ENCODE results near the gene WDFY1. TPM values are rescaled to one million over a fixed set of nuclear protein-coding genes. Genes with fewer than 3 reads are reported as not detected.

The WDFY1 gene
- total RNA-seq, 4 donors from 2014 or later, result 40.4 to 99.6 (median 71.6) TPM

DNA sequence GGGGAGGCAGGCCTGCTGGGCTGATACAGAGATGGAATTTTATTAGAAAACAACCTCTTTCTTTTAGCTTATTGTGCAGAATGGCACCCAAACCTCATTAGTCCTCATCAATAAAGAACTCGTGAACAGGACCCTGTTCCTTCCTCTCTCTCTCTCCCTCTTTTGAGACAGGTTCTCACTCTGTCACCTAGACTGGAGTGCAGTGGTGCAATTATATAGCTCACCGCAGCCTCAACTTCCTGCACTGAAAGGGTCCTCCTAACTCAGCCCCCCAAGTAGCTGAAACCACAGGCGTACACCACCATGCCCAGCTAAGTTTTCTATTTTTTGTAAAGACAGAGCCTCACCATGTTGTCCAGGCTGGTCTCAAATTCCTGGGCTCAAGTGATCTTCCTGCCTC lies 86.1 kb downstream of the WDFY1 start:
- no peak overlapping the region for H3K4me3 ChIP-seq
- in situ Hi-C loops (cut with MboI; ENCODE audit: low pct_ligation_motif_present in 1 of 4, low pct_unique_long_range_greater_than_20kb in 1 of 4, low sequenced_read_pairs in 3 of 4) (no loop called here), intact Hi-C loops (cut with DNase I; ENCODE audit: low total_unique reads) (no loop called here)
- no peak overlapping the region for H3K27ac ChIP-seq
- H3K9me3 ChIP-seq, result no peaks in the 10 kb centered on the region
- H3K4me1 ChIP-seq, result peaks cover 5 to 22% (median 13%) of the 10 kb centered on the region in 4 donors
- no peak for DNase-seq
- H3K27me3 ChIP-seq, result no peaks in the 10 kb centered on the region
- 87 to 91% methylated on average over 3 of the region's 3 CpGs for WGBS, 2 donors (ENCODE audit: low coverage in 1 of 2)
- H3K36me3 ChIP-seq, result no peaks in the 10 kb centered on the region
- TF ChIP-seq, protein P1, sequence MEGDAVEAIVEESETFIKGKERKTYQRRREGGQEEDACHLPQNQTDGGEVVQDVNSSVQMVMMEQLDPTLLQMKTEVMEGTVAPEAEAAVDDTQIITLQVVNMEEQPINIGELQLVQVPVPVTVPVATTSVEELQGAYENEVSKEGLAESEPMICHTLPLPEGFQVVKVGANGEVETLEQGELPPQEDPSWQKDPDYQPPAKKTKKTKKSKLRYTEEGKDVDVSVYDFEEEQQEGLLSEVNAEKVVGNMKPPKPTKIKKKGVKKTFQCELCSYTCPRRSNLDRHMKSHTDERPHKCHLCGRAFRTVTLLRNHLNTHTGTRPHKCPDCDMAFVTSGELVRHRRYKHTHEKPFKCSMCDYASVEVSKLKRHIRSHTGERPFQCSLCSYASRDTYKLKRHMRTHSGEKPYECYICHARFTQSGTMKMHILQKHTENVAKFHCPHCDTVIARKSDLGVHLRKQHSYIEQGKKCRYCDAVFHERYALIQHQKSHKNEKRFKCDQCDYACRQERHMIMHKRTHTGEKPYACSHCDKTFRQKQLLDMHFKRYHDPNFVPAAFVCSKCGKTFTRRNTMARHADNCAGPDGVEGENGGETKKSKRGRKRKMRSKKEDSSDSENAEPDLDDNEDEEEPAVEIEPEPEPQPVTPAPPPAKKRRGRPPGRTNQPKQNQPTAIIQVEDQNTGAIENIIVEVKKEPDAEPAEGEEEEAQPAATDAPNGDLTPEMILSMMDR (IDR thresholded peaks at IDR 0.05), result no peak
- TF ChIP-seq EP300 (IDR thresholded peaks at IDR 0.05; ENCODE audit: low read depth) (no peak), POLR2AphosphoS5 (IDR thresholded peaks at IDR 0.05) (no peak), POLR2A (IDR thresholded peaks at IDR 0.05) (no peak)

GRCh38 chr2:223856584-223856983 lies 88.6 kb downstream of the WDFY1 start:
- no peaks in the 10 kb centered on the region for H3K36me3 ChIP-seq
- WGBS, 2 donors (ENCODE audit: low coverage in 1 of 2), result 75% methylated on average over 5 of the region's 5 CpGs; no CpG with 5 or more reads in 1 of the 2 donors
- H3K4me1 ChIP-seq, result peaks cover 5 to 13% (median 9%) of the 10 kb centered on the region in 4 donors
- no peaks in the 10 kb centered on the region for H3K9me3 ChIP-seq
- intact Hi-C loops (cut with DNase I; ENCODE audit: low total_unique reads) (no loop called here), in situ Hi-C loops (cut with MboI; ENCODE audit: low pct_ligation_motif_present in 1 of 4, low pct_unique_long_range_greater_than_20kb in 1 of 4, low sequenced_read_pairs in 3 of 4) (no loop called here)
- no peaks in the 10 kb centered on the region for H3K27me3 ChIP-seq
- TF ChIP-seq POLR2A (IDR thresholded peaks at IDR 0.05), result no peak
- TF ChIP-seq POLR2AphosphoS5 (IDR thresholded peaks at IDR 0.05), result no peak
- TF ChIP-seq, protein P1 (IDR thresholded peaks at IDR 0.05), result no peak
- TF ChIP-seq EP300 (IDR thresholded peaks at IDR 0.05; ENCODE audit: low read depth), result no peak
- no peak overlapping the region for H3K4me3 ChIP-seq
- H3K27ac ChIP-seq, result no peak overlapping the region
- DNase-seq, result no peak

GRCh38 chr2:223856021-223856420 lies 89.1 kb downstream of the WDFY1 start:
- no peak for DNase-seq
- TF ChIP-seq, protein P1 (IDR thresholded peaks at IDR 0.05), result no peak
- TF ChIP-seq POLR2A (IDR thresholded peaks at IDR 0.05) (no peak), POLR2AphosphoS5 (IDR thresholded peaks at IDR 0.05) (no peak), EP300 (IDR thresholded peaks at IDR 0.05; ENCODE audit: low read depth) (no peak)
- intact Hi-C loops (cut with DNase I; ENCODE audit: low total_unique reads), result no loop called here
- H3K27me3 ChIP-seq, result no peaks in the 10 kb centered on the region
- H3K27ac ChIP-seq, result no peak overlapping the region
- 53 to 77% methylated on average over 2 of the region's 2 CpGs for WGBS, 2 donors (ENCODE audit: low coverage in 1 of 2)
- no peak overlapping the region for H3K4me3 ChIP-seq
- H3K36me3 ChIP-seq, result no peaks in the 10 kb centered on the region
- no peaks in the 10 kb centered on the region for H3K9me3 ChIP-seq
- H3K4me1 ChIP-seq, result peaks cover 5 to 12% (median 7%) of the 10 kb centered on the region in 4 donors
- in situ Hi-C loops (cut with MboI; ENCODE audit: low pct_ligation_motif_present in 1 of 4, low pct_unique_long_range_greater_than_20kb in 1 of 4, low sequenced_read_pairs in 3 of 4), result no loop called here

DNA sequence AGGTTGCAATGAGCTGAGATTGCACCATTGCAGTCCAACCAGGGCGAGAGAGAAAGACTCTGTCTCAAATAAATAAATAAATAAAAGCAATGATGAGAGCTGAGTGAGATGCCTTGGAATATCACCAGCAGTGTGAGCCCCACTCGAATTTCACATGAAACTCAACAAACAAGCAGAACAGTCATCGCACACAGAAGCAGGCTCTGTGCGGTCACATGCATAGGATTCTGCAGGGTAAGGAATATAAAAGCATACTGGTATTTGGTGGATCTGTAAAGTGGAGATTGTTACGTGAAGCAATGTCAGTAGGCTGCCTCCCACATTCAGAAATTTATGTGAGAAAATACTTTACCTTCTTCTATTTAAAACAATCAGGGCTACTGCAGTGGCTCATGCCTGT lies 89.7 kb downstream of the WDFY1 start:
- no peaks in the 10 kb centered on the region for H3K27me3 ChIP-seq
- no peaks in the 10 kb centered on the region for H3K9me3 ChIP-seq
- no peak for DNase-seq
- H3K4me3 ChIP-seq, result no peak overlapping the region
- H3K4me1 ChIP-seq, result peaks cover under 1 to 7% (median under 1%) of the 10 kb centered on the region in 4 donors
- no peaks in the 10 kb centered on the region for H3K36me3 ChIP-seq
- H3K27ac ChIP-seq, result no peak overlapping the region
- in situ Hi-C loops (cut with MboI; ENCODE audit: low pct_ligation_motif_present in 1 of 4, low pct_unique_long_range_greater_than_20kb in 1 of 4, low sequenced_read_pairs in 3 of 4), result no loop called here
- TF ChIP-seq POLR2A (IDR thresholded peaks at IDR 0.05), result no peak
- TF ChIP-seq EP300 (IDR thresholded peaks at IDR 0.05; ENCODE audit: low read depth), result no peak
- TF ChIP-seq, protein P1 (IDR thresholded peaks at IDR 0.05), result no peak
- TF ChIP-seq POLR2AphosphoS5 (IDR thresholded peaks at IDR 0.05), result no peak
- 89 to 90% methylated on average over 3 to 5 of the region's 5 CpGs for WGBS, 2 donors (ENCODE audit: low coverage in 1 of 2)
- intact Hi-C loops (cut with DNase I; ENCODE audit: low total_unique reads), result no loop called here
